HepG2 (cell line): ENCODE results near the gene MBD5. TPM values are rescaled to one million over a fixed set of nuclear protein-coding genes. Genes with fewer than 3 reads are reported as not detected.

Experiments
- CENPT ChIP-seq: sonication (generic); formaldehyde crosslinking; IDR thresholded peaks from 2 replicates; pipeline ENCODE4 v1.8.0; 2022; ENCODE audit warnings: low read depth, mild to moderate bottlenecking, moderate library complexity, missing genetic modification reagents
- FOXK1 ChIP-seq: sonication (generic); formaldehyde crosslinking; IDR thresholded peaks from 2 replicates; pipeline ENCODE4 v1.4.0; 2020; ENCODE audit warnings: low read depth, missing genetic modification reagents, borderline replicate concordance
- HNF4A ChIP-seq: sonication (generic); formaldehyde crosslinking; IDR thresholded peaks from 2 replicates; pipeline ENCODE4 v1.4.0; 2020; ENCODE audit warnings: missing genetic modification reagents
- MED1 ChIP-seq: sonication (generic); formaldehyde crosslinking; IDR thresholded peaks from 2 replicates; pipeline ENCODE4 v1.4.0; 2020; ENCODE audit warnings: missing genetic modification reagents
- PCBP2 ChIP-seq: fragments of 200-400 bp; formaldehyde crosslinking; optimal IDR thresholded peaks from 2 replicates; pipeline ENCODE3; 2018; ENCODE audit warnings: low read length, low read depth; ENCODE audit not compliant: poor library complexity, severe bottlenecking
- SIX4 ChIP-seq: sonication (generic); formaldehyde crosslinking; IDR thresholded peaks from 2 replicates; pipeline ENCODE4 v1.4.0; 2020; ENCODE audit warnings: missing genetic modification reagents
- SMAD1 ChIP-seq: sonication (generic); formaldehyde crosslinking; IDR thresholded peaks from 2 replicates; pipeline ENCODE4 v1.4.0; 2020; ENCODE audit warnings: missing genetic modification reagents, low read depth, mild to moderate bottlenecking, borderline replicate concordance
- SPEN ChIP-seq: sonication (generic); formaldehyde crosslinking; IDR thresholded peaks from 2 replicates; pipeline ENCODE4 v1.5.1; 2020; ENCODE audit warnings: low read depth, mild to moderate bottlenecking, missing genetic modification reagents
- USF2 ChIP-seq, 2 experiments: sonication (generic) in 1 of 2; formaldehyde crosslinking in 1 of 2; IDR thresholded peaks; 2 replicates each; pipeline versions ENCODE4 v1.5.1 to v1.6.1; 2011 to 2020; ENCODE audit warnings: borderline replicate concordance in 1 of 2, low read depth in 1 of 2, low read length in 1 of 2, mild to moderate bottlenecking in 1 of 2, missing genetic modification reagents in 1 of 2, moderate library complexity in 1 of 2
- ZFP36L1 ChIP-seq: sonication (generic); formaldehyde crosslinking; IDR thresholded peaks from 2 replicates; pipeline ENCODE4 v1.8.0; 2022; ENCODE audit warnings: mild to moderate bottlenecking, missing genetic modification reagents, moderate library complexity
- ZNF136 ChIP-seq: sonication (generic); formaldehyde crosslinking; IDR thresholded peaks from 2 replicates; pipeline ENCODE4 v1.8.1; 2022; ENCODE audit warnings: low read depth, mild to moderate bottlenecking, moderate library complexity, missing genetic modification reagents
- ZNF713 ChIP-seq: sonication (generic); formaldehyde crosslinking; IDR thresholded peaks from 2 replicates; pipeline ENCODE4 v1.4.0; 2020; ENCODE audit warnings: mild to moderate bottlenecking, missing genetic modification reagents
- ZNF850 ChIP-seq: sonication (generic); formaldehyde crosslinking; conservative IDR thresholded peaks from 2 replicates; pipeline ENCODE4 v1.9.0; 2021; ENCODE audit warnings: mild to moderate bottlenecking, missing genetic modification reagents
- polyA plus RNA-seq, 8 experiments: library from polyadenylated mRNA; depleted of rRNA in 3 of 8; stranded (reverse) in 7 of 8; unstranded in 1 of 8; fragments of >200 nt; fragmentation: Illumina TruSeq in 4 of 8; extraction: Trizol in 4 of 8; gene quantifications; 2 replicates each; pipeline versions ENCODE4 v1.2.1 to v1.2.3, GENCODE V29; 2011 to 2016; ENCODE audit warnings: low read depth in 4 of 8, missing spikeins in 1 of 8, mixed read lengths in 1 of 8; ENCODE audit not compliant: insufficient read depth in 1 of 8
- total RNA-seq, 5 experiments: library from RNA; depleted of rRNA; stranded (reverse); fragments of >200 nt; fragmentation: Illumina TruSeq; extraction: Trizol; gene quantifications; 2 replicates each; pipeline ENCODE4 v1.2.3, GENCODE V29; 2016; ENCODE audit warnings: low read depth in 1 of 5
- TF ChIP-seq, protein P1 (sequence below): sonication (generic); formaldehyde crosslinking; IDR thresholded peaks from 2 replicates; pipeline ENCODE4 v1.4.0; 2020; ENCODE audit warnings: missing genetic modification reagents, borderline replicate concordance
- TF ChIP-seq, protein P2 (sequence below): sonication (generic); formaldehyde crosslinking; IDR thresholded peaks from 2 replicates; pipeline ENCODE4 v1.4.0; 2020; ENCODE audit warnings: mild to moderate bottlenecking, missing genetic modification reagents

The MBD5 gene
- total and polyA plus RNA-seq, 2 of the 13 experiments (the other 11 are each of a cell fraction or from before 2014, with no cell fraction given), result 13.5 to 26.4 TPM

GRCh38 chr2:148351437-148352143, 330.7 kb downstream of the MBD5 start (continued):
- no peak for TF ChIP-seq PCBP2
- TF ChIP-seq, protein P1, sequence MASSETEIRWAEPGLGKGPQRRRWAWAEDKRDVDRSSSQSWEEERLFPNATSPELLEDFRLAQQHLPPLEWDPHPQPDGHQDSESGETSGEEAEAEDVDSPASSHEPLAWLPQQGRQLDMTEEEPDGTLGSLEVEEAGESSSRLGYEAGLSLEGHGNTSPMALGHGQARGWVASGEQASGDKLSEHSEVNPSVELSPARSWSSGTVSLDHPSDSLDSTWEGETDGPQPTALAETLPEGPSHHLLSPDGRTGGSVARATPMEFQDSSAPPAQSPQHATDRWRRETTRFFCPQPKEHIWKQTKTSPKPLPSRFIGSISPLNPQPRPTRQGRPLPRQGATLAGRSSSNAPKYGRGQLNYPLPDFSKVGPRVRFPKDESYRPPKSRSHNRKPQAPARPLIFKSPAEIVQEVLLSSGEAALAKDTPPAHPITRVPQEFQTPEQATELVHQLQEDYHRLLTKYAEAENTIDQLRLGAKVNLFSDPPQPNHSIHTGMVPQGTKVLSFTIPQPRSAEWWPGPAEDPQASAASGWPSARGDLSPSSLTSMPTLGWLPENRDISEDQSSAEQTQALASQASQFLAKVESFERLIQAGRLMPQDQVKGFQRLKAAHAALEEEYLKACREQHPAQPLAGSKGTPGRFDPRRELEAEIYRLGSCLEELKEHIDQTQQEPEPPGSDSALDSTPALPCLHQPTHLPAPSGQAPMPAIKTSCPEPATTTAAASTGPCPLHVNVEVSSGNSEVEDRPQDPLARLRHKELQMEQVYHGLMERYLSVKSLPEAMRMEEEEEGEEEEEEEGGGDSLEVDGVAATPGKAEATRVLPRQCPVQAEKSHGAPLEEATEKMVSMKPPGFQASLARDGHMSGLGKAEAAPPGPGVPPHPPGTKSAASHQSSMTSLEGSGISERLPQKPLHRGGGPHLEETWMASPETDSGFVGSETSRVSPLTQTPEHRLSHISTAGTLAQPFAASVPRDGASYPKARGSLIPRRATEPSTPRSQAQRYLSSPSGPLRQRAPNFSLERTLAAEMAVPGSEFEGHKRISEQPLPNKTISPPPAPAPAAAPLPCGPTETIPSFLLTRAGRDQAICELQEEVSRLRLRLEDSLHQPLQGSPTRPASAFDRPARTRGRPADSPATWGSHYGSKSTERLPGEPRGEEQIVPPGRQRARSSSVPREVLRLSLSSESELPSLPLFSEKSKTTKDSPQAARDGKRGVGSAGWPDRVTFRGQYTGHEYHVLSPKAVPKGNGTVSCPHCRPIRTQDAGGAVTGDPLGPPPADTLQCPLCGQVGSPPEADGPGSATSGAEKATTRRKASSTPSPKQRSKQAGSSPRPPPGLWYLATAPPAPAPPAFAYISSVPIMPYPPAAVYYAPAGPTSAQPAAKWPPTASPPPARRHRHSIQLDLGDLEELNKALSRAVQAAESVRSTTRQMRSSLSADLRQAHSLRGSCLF (CRISPR knock-in tag), result no peak
- TF ChIP-seq ZNF850 (CRISPR knock-in tag), result no peak
- no peak for TF ChIP-seq SIX4 (CRISPR knock-in tag)
- no peak for TF ChIP-seq CENPT
- TF ChIP-seq, protein P2, sequence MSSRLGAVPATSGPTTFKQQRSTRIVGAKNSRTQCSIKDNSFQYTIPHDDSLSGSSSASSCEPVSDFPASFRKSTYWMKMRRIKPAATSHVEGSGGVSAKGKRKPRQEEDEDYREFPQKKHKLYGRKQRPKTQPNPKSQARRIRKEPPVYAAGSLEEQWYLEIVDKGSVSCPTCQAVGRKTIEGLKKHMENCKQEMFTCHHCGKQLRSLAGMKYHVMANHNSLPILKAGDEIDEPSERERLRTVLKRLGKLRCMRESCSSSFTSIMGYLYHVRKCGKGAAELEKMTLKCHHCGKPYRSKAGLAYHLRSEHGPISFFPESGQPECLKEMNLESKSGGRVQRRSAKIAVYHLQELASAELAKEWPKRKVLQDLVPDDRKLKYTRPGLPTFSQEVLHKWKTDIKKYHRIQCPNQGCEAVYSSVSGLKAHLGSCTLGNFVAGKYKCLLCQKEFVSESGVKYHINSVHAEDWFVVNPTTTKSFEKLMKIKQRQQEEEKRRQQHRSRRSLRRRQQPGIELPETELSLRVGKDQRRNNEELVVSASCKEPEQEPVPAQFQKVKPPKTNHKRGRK (CRISPR knock-in tag), result no peak
- no peak for TF ChIP-seq ZFP36L1 (CRISPR knock-in tag)
- no peak for TF ChIP-seq SPEN (CRISPR knock-in tag)
- no peak for TF ChIP-seq USF2 (IDR thresholded peaks at IDR 0.05; ENCODE audit: low read depth, low read length)
- no peak for TF ChIP-seq USF2 (CRISPR knock-in tag; IDR thresholded peaks at IDR 0.05; ENCODE audit: borderline replicate concordance)
- no peak for TF ChIP-seq ZNF136
- no peak for TF ChIP-seq SMAD1 (CRISPR knock-in tag)
- TF ChIP-seq ZNF713 (CRISPR knock-in tag), result no peak
- TF ChIP-seq HNF4A (CRISPR knock-in tag), result peak; percentile 71
- no peak for TF ChIP-seq FOXK1 (CRISPR knock-in tag)
- TF ChIP-seq MED1 (CRISPR knock-in tag), result no peak
